ENCODE data around the gene CAMLG.
"Not testable (repeated sequence)": the region's sequence is repeated elsewhere in the genome, so short reads cannot be mapped to it uniquely, and the experiment has no call there.

GRCh38 chr5:134767528-134768291 is 29.4 kb downstream of the CAMLG start:
- TF ChIP-seq, protein P1, sequence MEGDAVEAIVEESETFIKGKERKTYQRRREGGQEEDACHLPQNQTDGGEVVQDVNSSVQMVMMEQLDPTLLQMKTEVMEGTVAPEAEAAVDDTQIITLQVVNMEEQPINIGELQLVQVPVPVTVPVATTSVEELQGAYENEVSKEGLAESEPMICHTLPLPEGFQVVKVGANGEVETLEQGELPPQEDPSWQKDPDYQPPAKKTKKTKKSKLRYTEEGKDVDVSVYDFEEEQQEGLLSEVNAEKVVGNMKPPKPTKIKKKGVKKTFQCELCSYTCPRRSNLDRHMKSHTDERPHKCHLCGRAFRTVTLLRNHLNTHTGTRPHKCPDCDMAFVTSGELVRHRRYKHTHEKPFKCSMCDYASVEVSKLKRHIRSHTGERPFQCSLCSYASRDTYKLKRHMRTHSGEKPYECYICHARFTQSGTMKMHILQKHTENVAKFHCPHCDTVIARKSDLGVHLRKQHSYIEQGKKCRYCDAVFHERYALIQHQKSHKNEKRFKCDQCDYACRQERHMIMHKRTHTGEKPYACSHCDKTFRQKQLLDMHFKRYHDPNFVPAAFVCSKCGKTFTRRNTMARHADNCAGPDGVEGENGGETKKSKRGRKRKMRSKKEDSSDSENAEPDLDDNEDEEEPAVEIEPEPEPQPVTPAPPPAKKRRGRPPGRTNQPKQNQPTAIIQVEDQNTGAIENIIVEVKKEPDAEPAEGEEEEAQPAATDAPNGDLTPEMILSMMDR (tag by site-specific recombination; IDR thresholded peaks at IDR 0.05), result not testable (repeated sequence)
- TF ChIP-seq ZNF274 (IDR thresholded peaks at IDR 0.05; ENCODE audit: low read length); ZNF274 (tag by site-specific recombination; IDR thresholded peaks at IDR 0.05; ENCODE audit: borderline replicate concordance); PATZ1 (tag by site-specific recombination; IDR thresholded peaks at IDR 0.05); REST (tag by site-specific recombination; IDR thresholded peaks at IDR 0.05): not testable (repeated sequence)
